Measurements from ENCODE around the gene GPR55. TPM values are rescaled to one million over a fixed set of nuclear protein-coding genes. Genes with fewer than 3 reads are reported as not detected.

Gene GPR55
- polyA plus RNA-seq, 1 donor (not counting 4 experiments of a cell fraction or from before 2014, with no cell fraction given) = not detected

DNA sequence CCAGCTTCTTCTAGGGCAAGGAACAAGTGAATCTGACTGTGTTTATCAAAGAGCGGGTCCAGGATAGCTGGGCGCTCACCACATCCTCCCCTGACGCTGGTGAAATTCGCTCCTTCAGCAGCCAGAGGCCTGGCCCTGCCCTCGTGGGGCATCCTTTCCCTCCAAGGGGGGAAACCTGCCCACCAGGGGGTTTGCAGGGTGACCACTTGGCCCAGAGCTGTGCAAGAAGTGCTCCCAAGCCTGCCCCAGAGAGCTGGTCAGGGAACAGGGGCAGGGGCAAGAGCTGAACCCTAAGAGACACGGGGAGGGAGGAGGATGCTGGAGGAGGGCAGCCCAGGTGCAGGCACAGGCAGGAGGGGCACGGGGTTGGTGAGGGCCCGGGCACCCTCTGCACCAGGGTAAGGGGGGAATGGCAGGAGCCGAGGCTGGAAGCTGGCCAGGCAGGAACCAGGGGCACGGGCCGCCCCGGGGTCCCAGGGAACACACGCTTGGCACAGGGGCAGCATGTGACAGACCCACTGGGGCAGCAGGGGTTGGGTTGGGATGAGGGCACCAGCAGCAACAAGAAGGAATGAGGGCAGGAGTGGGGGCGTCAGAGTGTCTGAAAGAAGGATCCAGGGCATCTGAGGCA is 2.8 kb upstream of the GPR55 start:
- Histone ChIP-seq H4K20me1 (ENCODE audit: control insufficient read depth, extremely low read depth, insufficient read depth, low read length) (no peaks in the 10 kb centered on the region), H3K36me3 (ENCODE audit: control insufficient read depth in 2 of 2, extremely low read depth in 1 of 2, insufficient read depth in 2 of 2, low read length in 2 of 2) (no peaks in the 10 kb centered on the region), H3K4me2 (ENCODE audit: control insufficient read depth, extremely low read depth, insufficient read depth, low read depth, low read length) (no peak overlapping the region), H3K79me2 (ENCODE audit: control insufficient read depth, insufficient read depth, low read length) (no peaks in the 10 kb centered on the region), H3K27ac (ENCODE audit: control insufficient read depth, insufficient read depth, low read length) (no peak overlapping the region), H3K9me1 (ENCODE audit: control insufficient read depth, extremely low read depth, insufficient read depth, low read length) (no peaks in the 10 kb centered on the region), H3K4me1 (ENCODE audit: control insufficient read depth, extremely low read depth, insufficient read depth, low read length) (peaks cover 5% of the 10 kb centered on the region), H3K9ac (ENCODE audit: control insufficient read depth, extremely low read depth, insufficient read depth, low read length) (no peak overlapping the region), H3K27me3 (ENCODE audit: control insufficient read depth, extremely low read depth, insufficient read depth, low read length) (peaks cover 3% of the 10 kb centered on the region), H3K9me3 (ENCODE audit: control insufficient read depth, low read depth, low read length) (no peaks in the 10 kb centered on the region), H3K4me3 (ENCODE audit: control insufficient read depth in 2 of 3, extremely low read depth in 1 of 3, insufficient read depth in 2 of 3, low read depth in 1 of 3, low read length in 3 of 3) (no peak overlapping the region), H2AFZ (ENCODE audit: control insufficient read depth, low read length) (no peak overlapping the region)
- FAIRE-seq (no peak), DNase-seq (ENCODE audit: low read depth, low spot score) (no peak)
- dilution Hi-C loops (cut with MboI; ENCODE audit: extremely low pct_ligation_motif_present, low sequenced_read_pairs) = no loop called here
- TF ChIP-seq, protein P1, sequence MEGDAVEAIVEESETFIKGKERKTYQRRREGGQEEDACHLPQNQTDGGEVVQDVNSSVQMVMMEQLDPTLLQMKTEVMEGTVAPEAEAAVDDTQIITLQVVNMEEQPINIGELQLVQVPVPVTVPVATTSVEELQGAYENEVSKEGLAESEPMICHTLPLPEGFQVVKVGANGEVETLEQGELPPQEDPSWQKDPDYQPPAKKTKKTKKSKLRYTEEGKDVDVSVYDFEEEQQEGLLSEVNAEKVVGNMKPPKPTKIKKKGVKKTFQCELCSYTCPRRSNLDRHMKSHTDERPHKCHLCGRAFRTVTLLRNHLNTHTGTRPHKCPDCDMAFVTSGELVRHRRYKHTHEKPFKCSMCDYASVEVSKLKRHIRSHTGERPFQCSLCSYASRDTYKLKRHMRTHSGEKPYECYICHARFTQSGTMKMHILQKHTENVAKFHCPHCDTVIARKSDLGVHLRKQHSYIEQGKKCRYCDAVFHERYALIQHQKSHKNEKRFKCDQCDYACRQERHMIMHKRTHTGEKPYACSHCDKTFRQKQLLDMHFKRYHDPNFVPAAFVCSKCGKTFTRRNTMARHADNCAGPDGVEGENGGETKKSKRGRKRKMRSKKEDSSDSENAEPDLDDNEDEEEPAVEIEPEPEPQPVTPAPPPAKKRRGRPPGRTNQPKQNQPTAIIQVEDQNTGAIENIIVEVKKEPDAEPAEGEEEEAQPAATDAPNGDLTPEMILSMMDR (optimal IDR thresholded peaks at IDR 0.05 in 1 of 3, IDR thresholded peaks at IDR 0.05 in 1 of 3, conservative IDR thresholded peaks at IDR 0.05 in 1 of 3; ENCODE audit: extremely low read depth in 1 of 3, insufficient read depth in 2 of 3, low read length in 3 of 3) = no peak
- no peak for TF ChIP-seq EZH2 (IDR thresholded peaks at IDR 0.05; ENCODE audit: low read length)

DNA sequence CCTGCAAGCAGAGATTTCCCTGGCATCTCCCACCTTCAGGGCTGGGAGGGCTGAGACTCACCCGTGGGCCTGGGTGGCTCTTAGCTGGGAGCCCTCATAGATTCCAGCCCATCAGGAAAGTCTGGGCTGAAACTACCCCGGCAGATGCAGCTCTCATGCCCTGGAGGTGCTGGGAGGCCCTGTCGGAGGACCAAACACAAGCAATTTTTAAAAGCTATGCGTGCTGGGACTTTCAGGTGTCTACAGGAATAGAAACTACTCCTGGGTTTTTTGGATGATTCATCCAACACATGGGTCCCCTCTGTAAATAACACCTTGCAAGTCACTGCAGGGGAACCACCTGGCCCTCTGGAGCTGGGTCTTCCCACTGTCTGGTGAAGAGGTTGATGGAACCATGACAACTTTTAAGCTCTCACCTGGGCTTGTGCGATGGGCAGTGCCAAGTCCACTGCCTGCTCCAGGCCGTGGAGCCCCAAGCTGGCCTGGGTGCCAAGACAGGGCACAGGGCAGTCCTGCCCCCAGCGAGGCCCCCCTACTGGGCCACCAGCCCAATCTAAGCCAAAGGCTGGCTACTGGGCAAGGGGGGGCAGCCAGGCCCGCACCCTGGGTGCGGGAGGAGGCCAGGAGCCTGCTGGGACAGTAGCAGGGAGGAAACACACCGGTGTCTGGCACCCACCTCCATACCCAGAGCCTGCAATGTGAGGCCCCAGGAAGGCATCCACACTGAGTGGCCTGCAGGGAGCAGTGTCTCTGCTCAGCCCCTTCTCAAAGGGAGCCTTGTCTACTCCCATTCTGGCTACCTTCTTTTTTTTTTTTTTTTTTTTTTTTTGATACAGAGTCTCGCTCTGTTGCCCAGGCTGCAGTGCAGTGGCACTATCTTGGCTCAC is 1.1 kb upstream of the GPR55 start:
- dilution Hi-C loops (cut with MboI; ENCODE audit: extremely low pct_ligation_motif_present, low sequenced_read_pairs) = no loop called here
- Histone ChIP-seq H3K4me3 (ENCODE audit: control insufficient read depth in 2 of 3, extremely low read depth in 1 of 3, insufficient read depth in 2 of 3, low read depth in 1 of 3, low read length in 3 of 3) (no peak overlapping the region), H3K27ac (ENCODE audit: control insufficient read depth, insufficient read depth, low read length) (no peak overlapping the region), H2AFZ (ENCODE audit: control insufficient read depth, low read length) (no peak overlapping the region), H3K4me2 (ENCODE audit: control insufficient read depth, extremely low read depth, insufficient read depth, low read depth, low read length) (peak overlapping the region; percentile 32), H3K79me2 (ENCODE audit: control insufficient read depth, insufficient read depth, low read length) (no peaks in the 10 kb centered on the region), H3K9ac (ENCODE audit: control insufficient read depth, extremely low read depth, insufficient read depth, low read length) (no peak overlapping the region), H4K20me1 (ENCODE audit: control insufficient read depth, extremely low read depth, insufficient read depth, low read length) (no peaks in the 10 kb centered on the region), H3K36me3 (ENCODE audit: control insufficient read depth in 2 of 2, extremely low read depth in 1 of 2, insufficient read depth in 2 of 2, low read length in 2 of 2) (no peaks in the 10 kb centered on the region), H3K9me1 (ENCODE audit: control insufficient read depth, extremely low read depth, insufficient read depth, low read length) (no peaks in the 10 kb centered on the region), H3K4me1 (ENCODE audit: control insufficient read depth, extremely low read depth, insufficient read depth, low read length) (peaks cover 5% of the 10 kb centered on the region), H3K9me3 (ENCODE audit: control insufficient read depth, low read depth, low read length) (no peaks in the 10 kb centered on the region), H3K27me3 (ENCODE audit: control insufficient read depth, extremely low read depth, insufficient read depth, low read length) (peaks cover 3% of the 10 kb centered on the region)
- TF ChIP-seq, protein P1 (optimal IDR thresholded peaks at IDR 0.05 in 1 of 3, IDR thresholded peaks at IDR 0.05 in 1 of 3, conservative IDR thresholded peaks at IDR 0.05 in 1 of 3; ENCODE audit: extremely low read depth in 1 of 3, insufficient read depth in 2 of 3, low read length in 3 of 3) = peak in 1 of 3 experiments; percentile 2
- TF ChIP-seq EZH2 (IDR thresholded peaks at IDR 0.05; ENCODE audit: low read length) = no peak
- DNase-seq (ENCODE audit: low read depth, low spot score) (no peak), FAIRE-seq (no peak)
